ENCODE data around the gene KATNAL1.
"Not testable (repeated sequence)": the region's sequence is repeated elsewhere in the genome, so short reads cannot be mapped to it uniquely, and the experiment has no call there.

Gene KATNAL1

DNA sequence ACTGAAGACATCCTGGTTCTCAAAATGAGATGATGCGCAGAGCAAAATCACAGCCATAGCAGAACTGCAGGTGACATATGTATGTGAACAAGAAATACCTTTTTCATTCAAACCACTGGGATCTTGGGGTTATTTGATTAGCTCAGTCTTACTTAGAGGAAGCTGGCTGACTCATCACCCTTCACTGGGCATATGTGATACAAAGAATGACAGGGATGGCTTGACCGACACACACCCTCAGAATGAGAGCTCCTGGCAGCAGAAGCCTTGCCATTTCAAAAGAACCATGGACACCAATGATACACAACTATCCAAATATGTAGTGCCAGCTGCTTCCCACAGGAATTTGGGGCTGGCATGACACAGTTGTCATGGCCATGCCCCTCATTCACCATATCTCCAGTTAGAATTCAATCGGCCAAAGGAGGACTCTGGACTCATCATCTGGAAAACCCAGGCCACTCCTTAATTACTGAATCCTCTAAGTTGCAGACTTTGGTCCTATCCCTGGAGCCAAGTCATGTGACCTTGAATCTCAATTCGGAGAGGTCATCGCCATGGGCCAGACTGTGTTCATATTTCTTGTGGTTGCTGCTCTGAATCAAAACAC is 115.8 kb downstream of the KATNAL1 start:
- H3K9me3 Mint-ChIP-seq, result no peaks in the 10 kb centered on the region
- H3K4me3 Mint-ChIP-seq, result no peak overlapping the region
- peaks cover under 1% of the 10 kb centered on the region for H3K4me1 Mint-ChIP-seq (ENCODE audit: low read depth)
- no peaks in the 10 kb centered on the region for H3K27me3 Mint-ChIP-seq
- H3K27ac Mint-ChIP-seq, result no peak overlapping the region
- no peaks in the 10 kb centered on the region for H3K36me3 Mint-ChIP-seq (ENCODE audit: low read depth)
- DNase-seq, result no peak

DNA sequence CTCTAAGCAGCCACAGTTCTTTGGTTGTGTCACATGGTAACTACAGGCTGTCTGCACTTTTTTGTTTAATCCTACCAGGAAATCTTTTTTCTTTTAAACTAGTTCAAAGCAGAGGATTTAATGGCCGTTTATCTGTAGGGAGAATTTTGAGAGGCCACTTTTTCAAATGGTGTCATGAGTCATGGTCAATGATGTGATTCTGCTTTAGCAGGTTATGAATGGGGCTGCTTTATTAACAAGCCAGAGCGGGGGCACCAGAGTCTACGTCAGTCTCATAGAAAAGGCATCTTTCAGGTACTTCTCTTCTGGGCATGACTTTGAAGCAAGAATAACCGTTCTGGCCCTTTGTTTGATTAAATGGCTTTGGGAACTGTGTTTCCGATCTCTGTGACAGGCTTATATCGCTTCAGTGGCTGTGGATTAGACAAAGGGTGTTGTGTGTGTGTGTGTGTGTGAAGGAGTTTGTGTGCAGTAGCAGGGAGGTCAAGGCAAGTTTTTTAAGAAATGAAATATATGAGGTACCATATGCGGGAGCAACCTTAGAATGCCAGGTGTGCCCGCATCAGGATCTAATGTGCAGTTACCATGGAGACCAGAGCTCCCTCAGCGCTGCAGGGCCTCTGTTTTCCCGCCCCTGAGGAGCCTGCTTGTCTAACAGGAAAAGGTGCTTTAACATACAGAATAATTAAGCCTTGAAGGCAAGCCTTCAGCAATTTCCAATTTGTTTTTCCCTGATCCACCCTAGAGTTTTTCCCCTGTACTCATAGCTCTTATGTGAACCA is 120.5 kb downstream of the KATNAL1 start:
- Mint-ChIP-seq H3K4me1 (ENCODE audit: low read depth) (peaks cover 5% of the 10 kb centered on the region), H3K36me3 (ENCODE audit: low read depth) (no peaks in the 10 kb centered on the region), H3K27ac (no peak overlapping the region), H3K4me3 (no peak overlapping the region), H3K27me3 (no peaks in the 10 kb centered on the region), H3K9me3 (no peaks in the 10 kb centered on the region)
- DNase-seq, result no peak

DNA sequence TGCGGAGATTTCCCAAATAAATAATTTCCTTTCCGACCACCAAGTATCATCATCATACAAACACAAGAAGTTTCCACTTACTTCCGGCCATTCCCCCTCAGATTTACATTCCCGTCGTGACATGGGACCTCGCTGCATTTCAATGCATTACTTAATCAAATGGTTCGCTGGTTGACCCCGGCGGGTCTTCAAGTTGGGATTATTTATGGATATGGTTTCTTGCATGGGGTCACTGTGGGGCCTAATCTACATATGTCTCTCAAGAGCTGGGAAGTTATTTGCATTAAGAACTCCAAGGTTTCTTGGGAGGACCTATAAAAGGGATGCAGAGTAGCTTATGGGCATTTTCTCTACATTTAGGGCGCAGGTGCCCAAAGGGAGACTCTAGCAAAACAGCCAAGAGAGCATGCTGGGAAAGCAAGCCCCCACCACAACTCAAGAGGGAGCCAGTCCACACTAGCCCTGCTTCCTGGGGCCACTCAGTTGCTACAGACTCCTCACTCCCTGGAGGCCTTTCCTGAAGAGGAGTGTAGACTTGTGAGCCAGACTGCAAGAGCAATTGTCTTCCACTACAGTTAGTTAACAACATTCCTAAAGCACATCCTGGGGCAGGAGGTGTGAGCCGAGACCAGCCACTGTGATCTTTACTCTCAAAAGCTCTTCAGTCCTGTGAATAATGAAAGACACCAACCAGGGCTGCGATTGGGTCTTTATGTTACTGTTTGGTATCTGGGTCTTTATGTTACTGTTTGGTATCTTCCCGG is 125.3 kb downstream of the KATNAL1 start:
- H3K36me3 Mint-ChIP-seq (ENCODE audit: low read depth), result no peaks in the 10 kb centered on the region
- DNase-seq, result no peak
- H3K4me1 Mint-ChIP-seq (ENCODE audit: low read depth), result peaks cover 6% of the 10 kb centered on the region
- H3K27ac Mint-ChIP-seq, result no peak overlapping the region
- no peak overlapping the region for H3K4me3 Mint-ChIP-seq
- no peaks in the 10 kb centered on the region for H3K9me3 Mint-ChIP-seq
- H3K27me3 Mint-ChIP-seq, result no peaks in the 10 kb centered on the region

DNA sequence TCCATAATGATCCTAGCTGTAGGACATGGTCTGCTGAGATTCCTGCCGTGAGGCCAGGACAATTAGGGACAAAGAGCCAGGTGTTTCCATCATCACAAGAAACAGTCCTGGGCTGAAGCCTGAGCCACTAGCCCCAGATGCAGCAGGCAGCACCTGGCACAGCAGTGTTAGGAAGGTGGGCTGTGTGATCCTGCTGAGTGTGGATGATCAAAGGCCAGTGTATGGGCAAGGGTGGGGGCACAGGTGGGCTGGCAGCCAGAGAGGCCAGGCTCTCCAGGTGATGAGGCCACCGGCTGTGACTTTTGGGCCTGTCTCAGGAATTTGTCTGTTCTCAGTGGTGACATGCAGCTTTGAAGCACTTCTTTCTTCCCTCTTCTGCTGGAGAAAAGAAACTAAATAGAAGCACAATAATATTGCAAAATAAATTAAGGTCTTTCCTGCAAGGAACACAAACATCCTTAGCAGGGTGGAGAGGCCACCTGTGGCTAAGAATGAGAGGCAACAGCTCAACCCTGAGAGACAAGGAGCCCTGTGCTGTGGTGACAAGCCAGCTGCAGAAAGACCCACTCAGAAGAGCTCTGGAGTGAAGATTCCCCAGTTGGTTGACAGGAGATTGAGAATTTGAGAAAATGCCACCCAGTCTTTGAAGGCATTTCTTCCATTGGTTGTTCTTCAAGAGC is 127.6 kb downstream of the KATNAL1 start:
- no peak overlapping the region for H3K27ac Mint-ChIP-seq

DNA sequence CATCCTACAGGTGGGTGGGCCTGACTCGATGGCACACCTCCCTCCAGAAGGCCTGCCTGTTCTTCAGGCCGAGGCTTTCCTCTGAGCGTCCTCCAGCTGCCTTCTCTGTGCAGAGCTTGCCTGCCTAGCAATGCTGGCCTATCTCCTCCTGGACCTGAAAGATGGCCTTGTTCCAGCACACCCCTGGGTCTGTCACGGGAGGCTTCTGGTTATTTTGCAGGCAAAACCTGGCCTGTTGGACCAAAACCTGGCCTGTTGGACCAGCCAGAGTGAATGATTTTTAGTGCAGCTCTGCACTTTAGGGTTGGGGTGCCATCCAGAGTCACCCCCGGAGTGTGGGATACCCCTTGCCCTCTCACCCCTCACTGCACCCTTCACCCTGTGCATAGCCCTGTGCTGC is 128.4 kb downstream of the KATNAL1 start:
- Mint-ChIP-seq H3K9me3 (no peaks in the 10 kb centered on the region), H3K27ac (no peak overlapping the region)

More for the DNA sequence above, 127.6 kb downstream of the KATNAL1 start:
- Mint-ChIP-seq H3K9me3 (no peaks in the 10 kb centered on the region), H3K36me3 (ENCODE audit: low read depth) (no peaks in the 10 kb centered on the region), H3K4me1 (ENCODE audit: low read depth) (peaks cover 1% of the 10 kb centered on the region), H3K4me3 (no peak overlapping the region), H3K27me3 (no peaks in the 10 kb centered on the region)
- DNase-seq, result no peak

DNA sequence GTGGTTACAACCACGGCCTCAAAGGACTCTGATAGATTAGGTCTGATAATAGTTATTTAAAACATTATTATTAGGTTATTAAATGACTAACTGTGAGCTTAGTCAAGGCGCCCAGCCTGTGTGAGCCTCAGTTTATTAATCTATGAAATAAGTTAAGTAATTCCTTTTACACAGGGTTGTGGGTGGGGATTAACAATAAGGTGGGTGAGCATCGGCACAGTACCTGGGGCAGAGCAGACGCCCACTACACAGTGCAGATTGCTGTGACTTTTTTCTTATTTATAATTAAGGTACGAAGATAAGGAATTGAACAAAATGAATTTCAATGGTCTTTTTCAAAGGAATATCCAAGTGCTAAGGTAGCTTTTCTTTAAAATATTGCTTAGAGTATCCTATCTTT is 132.2 kb downstream of the KATNAL1 start:
- no peak overlapping the region for H3K4me3 Mint-ChIP-seq
- H3K4me1 Mint-ChIP-seq (ENCODE audit: low read depth), result peaks cover 21% of the 10 kb centered on the region

More for the DNA sequence above, 128.4 kb downstream of the KATNAL1 start:
- Mint-ChIP-seq H3K4me3 (no peak overlapping the region), H3K27me3 (no peaks in the 10 kb centered on the region), H3K4me1 (ENCODE audit: low read depth) (peaks cover 3% of the 10 kb centered on the region), H3K36me3 (ENCODE audit: low read depth) (no peaks in the 10 kb centered on the region)
- no peak for DNase-seq

DNA sequence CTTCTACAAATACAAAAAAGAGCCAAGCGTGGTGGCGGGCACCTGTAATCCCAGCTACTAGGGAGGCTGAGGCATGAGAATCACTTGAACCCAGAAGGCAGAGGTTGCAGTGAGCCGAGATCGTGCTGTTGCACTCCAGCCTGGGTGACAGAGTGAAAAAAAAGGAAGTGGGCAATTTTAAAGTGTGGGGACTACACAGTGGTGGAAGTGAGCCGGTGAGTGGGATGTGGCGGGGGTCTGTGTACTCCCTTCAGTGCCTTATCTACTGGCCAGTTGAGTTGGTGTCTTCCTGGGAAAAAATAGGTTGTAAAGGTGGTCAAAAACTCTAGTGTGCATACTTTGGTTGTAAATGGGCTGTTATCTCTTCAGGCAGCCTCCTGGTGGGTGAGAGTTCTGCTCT is 133.1 kb downstream of the KATNAL1 start:
- H3K27me3 Mint-ChIP-seq; DNase-seq; H3K4me3 Mint-ChIP-seq; H3K36me3 Mint-ChIP-seq (ENCODE audit: low read depth); H3K9me3 Mint-ChIP-seq; H3K27ac Mint-ChIP-seq: not testable (repeated sequence)
- H3K4me1 Mint-ChIP-seq (ENCODE audit: low read depth), result peaks cover 28% of the 10 kb centered on the region

More for the DNA sequence above, 132.2 kb downstream of the KATNAL1 start:
- H3K27me3 Mint-ChIP-seq, result no peaks in the 10 kb centered on the region
- no peak overlapping the region for H3K27ac Mint-ChIP-seq
- DNase-seq, result no peak
- H3K9me3 Mint-ChIP-seq, result no peaks in the 10 kb centered on the region
- no peaks in the 10 kb centered on the region for H3K36me3 Mint-ChIP-seq (ENCODE audit: low read depth)

DNA sequence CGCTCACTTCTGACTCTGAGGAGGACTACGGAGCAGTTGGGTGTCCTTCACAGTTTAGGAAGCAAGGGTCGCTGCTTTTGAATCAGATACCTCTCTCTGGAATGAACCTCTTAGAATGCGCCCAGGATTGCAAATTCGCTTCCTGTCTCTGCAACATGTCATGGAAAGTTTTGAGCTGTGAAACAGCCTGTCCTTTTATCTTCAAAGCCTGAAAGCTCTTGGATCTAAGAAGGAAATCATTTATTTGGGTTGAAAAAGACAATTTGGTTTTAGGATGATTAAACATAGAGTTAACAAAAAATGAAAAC is 134.1 kb downstream of the KATNAL1 start:
- Mint-ChIP-seq H3K9me3 (no peaks in the 10 kb centered on the region), H3K4me1 (ENCODE audit: low read depth) (peaks cover 27% of the 10 kb centered on the region), H3K27ac (no peak overlapping the region), H3K36me3 (ENCODE audit: low read depth) (no peaks in the 10 kb centered on the region), H3K4me3 (no peak overlapping the region), H3K27me3 (no peaks in the 10 kb centered on the region)
- no peak for DNase-seq

DNA sequence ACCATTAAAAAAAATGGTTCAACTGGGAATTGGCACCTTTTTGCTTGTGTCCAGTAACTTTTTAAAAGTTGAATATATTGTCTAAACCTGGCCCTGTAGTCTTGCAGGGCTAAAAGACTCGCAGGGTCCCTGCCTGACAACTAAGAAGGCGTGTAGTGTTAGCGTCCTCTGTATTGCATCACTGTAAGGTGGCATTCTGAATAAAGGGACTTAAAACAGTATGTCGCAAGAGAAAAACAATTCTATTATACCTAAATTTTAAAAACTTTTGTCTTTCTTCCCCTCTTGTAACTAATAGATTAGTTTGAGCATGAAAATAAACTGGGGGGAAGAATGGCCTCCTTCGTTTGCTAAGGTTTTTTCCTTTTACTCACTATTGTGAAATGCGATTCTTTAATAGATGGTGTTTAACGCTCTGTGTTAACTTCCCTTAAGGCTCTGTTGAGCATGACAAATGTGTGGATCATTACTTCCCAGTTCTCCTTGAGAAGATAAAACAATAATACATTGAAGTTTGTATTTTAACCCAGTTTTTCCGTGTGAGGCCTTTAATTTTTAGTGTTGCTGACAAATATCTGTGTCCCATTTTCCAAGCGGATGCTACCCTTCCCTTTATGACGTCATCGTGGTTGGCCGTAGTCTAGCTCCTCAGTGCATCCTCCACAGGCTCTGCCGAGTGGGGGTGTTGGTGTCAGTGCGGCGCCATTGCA is 134.6 kb downstream of the KATNAL1 start:
- Mint-ChIP-seq H3K9me3 (no peaks in the 10 kb centered on the region), H3K36me3 (ENCODE audit: low read depth) (no peaks in the 10 kb centered on the region), H3K27ac (no peak overlapping the region), H3K27me3 (no peaks in the 10 kb centered on the region), H3K4me3 (no peak overlapping the region), H3K4me1 (ENCODE audit: low read depth) (peaks cover 27% of the 10 kb centered on the region)
- no peak for DNase-seq

DNA sequence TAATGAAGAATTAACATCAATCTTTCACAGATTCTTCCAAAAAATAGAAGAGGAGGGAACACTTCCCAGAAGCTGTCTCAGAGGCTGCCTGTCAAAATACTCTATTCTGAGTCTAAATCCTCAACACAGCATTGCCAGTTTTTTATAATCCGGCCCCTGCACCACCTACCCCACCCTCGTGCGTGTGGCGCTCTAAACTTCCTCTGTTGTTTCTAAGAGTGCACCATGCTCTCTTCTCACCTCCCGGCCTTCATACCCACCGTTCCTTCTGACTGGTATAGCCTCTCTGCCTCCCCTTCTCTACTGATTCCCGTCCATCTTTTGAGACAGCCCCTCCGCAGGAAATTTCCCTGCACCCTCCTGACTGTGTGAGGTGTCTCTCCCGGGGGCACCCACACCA is 136.8 kb downstream of the KATNAL1 start:
- Mint-ChIP-seq H3K27ac (no peak overlapping the region), H3K36me3 (ENCODE audit: low read depth) (no peaks in the 10 kb centered on the region), H3K9me3 (no peaks in the 10 kb centered on the region), H3K4me1 (ENCODE audit: low read depth) (peaks cover 27% of the 10 kb centered on the region), H3K4me3 (no peak overlapping the region), H3K27me3 (no peaks in the 10 kb centered on the region)
- DNase-seq, result no peak

DNA sequence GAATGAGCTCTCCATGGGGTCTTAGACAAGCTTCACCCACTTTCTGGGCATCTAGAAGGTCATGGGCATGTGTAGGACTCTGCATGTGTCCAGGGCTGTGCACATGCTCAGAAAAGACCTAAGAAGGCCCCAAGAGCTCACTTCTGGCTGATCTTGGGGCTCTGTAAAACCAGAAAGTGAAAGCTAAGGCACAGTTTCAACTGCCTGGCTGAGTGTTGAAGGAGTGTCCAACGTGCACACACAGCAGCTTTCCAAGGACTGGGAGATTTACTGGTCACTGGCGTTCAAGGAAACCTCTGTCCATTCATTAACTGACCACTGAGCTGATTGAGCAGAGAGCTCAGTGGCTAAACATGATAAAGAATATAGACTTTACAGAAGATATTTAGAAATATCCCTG is 137.9 kb downstream of the KATNAL1 start:
- Mint-ChIP-seq H3K4me3 (no peak overlapping the region), H3K27me3 (no peaks in the 10 kb centered on the region), H3K27ac (no peak overlapping the region), H3K9me3 (no peaks in the 10 kb centered on the region), H3K4me1 (ENCODE audit: low read depth) (peaks cover 26% of the 10 kb centered on the region), H3K36me3 (ENCODE audit: low read depth) (no peaks in the 10 kb centered on the region)
- no peak for DNase-seq

DNA sequence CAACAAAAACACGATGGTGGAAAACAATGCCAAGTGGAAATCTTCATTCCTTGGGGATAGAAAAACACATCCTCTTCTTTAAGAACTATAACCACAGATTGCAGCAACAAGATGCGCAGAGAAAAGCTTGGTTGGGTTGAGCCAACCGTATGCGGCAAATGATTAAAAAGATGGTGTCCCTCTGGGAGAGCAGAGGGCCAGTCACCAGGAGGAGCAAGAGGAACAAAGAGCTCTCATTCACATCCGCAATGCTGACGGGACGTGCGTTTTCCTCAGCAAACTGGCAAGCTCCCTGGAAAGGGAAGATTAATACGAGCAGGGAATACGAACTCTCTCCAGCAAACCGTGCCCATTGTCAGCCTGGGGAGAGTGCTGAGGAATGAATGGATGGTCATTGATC is 141.6 kb downstream of the KATNAL1 start:
- H3K9me3 Mint-ChIP-seq, result no peaks in the 10 kb centered on the region
- no peak for DNase-seq
- no peaks in the 10 kb centered on the region for H3K36me3 Mint-ChIP-seq (ENCODE audit: low read depth)
- H3K27ac Mint-ChIP-seq, result no peak overlapping the region
- no peaks in the 10 kb centered on the region for H3K27me3 Mint-ChIP-seq
- peaks cover 12% of the 10 kb centered on the region for H3K4me1 Mint-ChIP-seq (ENCODE audit: low read depth)
- H3K4me3 Mint-ChIP-seq, result no peak overlapping the region

DNA sequence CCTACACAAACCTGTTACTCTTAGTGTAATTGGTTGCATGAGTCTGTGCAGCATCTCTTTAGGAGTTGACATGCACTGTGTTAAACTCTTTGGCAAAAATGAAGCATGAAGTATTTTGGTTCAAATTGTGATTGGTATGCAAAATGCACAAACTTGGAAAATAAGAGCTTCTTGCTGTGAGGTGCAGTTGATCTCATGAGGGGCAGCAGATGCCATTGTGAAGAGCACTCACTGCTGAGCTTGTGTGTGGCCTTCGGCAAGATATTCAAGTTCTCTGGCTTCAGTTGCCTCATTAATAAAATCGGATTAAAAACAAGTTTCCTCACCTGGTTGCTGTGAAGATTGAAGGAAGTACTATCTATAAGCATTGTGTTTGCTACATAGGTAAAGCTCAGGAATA is 142.3 kb downstream of the KATNAL1 start:
- H3K27ac Mint-ChIP-seq, result no peak overlapping the region
- peaks cover 12% of the 10 kb centered on the region for H3K4me1 Mint-ChIP-seq (ENCODE audit: low read depth)
- H3K9me3 Mint-ChIP-seq, result no peaks in the 10 kb centered on the region
- no peaks in the 10 kb centered on the region for H3K27me3 Mint-ChIP-seq
- no peak overlapping the region for H3K4me3 Mint-ChIP-seq
- DNase-seq, result no peak
- H3K36me3 Mint-ChIP-seq (ENCODE audit: low read depth), result no peaks in the 10 kb centered on the region

DNA sequence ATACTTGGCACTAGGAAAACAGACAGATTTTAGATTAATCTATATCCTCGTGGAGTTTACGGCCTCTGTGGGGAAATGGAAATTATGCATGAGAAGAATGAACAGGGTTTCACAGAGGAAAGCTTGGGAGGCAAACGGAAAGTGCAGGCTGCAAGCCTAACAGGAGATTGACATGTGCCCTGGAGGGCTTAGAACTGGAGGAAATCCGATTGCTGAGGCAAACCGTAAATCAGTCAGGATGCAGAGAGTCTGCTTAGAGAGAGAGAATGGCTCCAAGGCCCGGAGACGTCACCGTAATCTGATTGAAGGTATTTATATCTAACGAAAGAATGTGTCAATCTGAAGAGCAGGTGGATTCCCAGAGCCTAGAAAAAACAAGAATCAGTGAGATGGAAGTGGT is 143.2 kb downstream of the KATNAL1 start:
- Mint-ChIP-seq H3K4me1 (ENCODE audit: low read depth) (peaks cover 15% of the 10 kb centered on the region), H3K9me3 (no peaks in the 10 kb centered on the region)

More for the DNA sequence above, 143.2 kb downstream of the KATNAL1 start:
- Mint-ChIP-seq H3K36me3 (ENCODE audit: low read depth) (no peaks in the 10 kb centered on the region), H3K27ac (no peak overlapping the region), H3K4me3 (no peak overlapping the region), H3K27me3 (no peaks in the 10 kb centered on the region)
- no peak for DNase-seq

Measured in activated T-cell treated with anti-CD3 and anti-CD28 coated beads, Interleukin-2, amount 50 U/mL, for 24 hours (primary cell).